OCI-LY7 (cell line): ENCODE results near the gene EFCAB10. TPM values are rescaled to one million over a fixed set of nuclear protein-coding genes. Genes with fewer than 3 reads are reported as not detected.

Experiments used
- Bru-seq: library from RNA; stranded (reverse); fragments of 400-500 nt; gene quantifications from one replicate; lab custom pipeline; 2021; lab: Mats Ljungman, UMichigan
- BruChase-seq, 2 experiments: library from RNA; stranded (reverse); fragments of 400-500 nt; gene quantifications; one replicate each; lab custom pipeline; 2021; lab: Mats Ljungman, UMichigan
- BruUV-seq: library from RNA; stranded (reverse); fragments of 400-500 nt; replicated peaks from 2 replicates; lab custom pipeline; 2021; lab: Mats Ljungman, UMichigan
- CTCF ChIA-PET: fragments of 300-600 bp; sonication (Branson Sonifier 250); formaldehyde crosslinking; loops from one replicate; lab custom pipeline; 2022; ENCODE audit warnings: antibody characterized with exemption; ENCODE audit not compliant: unreplicated experiment; lab: Charles Lee
- POLR2A ChIA-PET: fragments of 300-600 bp; sonication (Branson Sonifier 250); formaldehyde crosslinking; loops from one replicate; lab custom pipeline; 2022; ENCODE audit warnings: antibody characterized with exemption; lab: Charles Lee
- DNase-seq: peaks from one replicate; pipeline ENCODE4 v3.0.0-alpha.2; 2015; ENCODE audit warnings: low spot score
- H2AFZ ChIP-seq: fragments of 200-600 bp; sonication (generic), shearing (Covaris generic); 2 replicates; pipeline ENCODE4 v1.6.1; 2014; ENCODE audit warnings: mild to moderate bottlenecking, antibody characterized with exemption, low read length, moderate library complexity
- H3K27ac ChIP-seq: fragments of 200-600 bp; sonication (generic); 2 replicates; pipeline ENCODE4 v1.5.1; 2014; ENCODE audit warnings: mixed run types, low read depth, mild to moderate bottlenecking, moderate library complexity, low read length, inconsistent platforms; ENCODE audit not compliant: poor library complexity, severe bottlenecking
- H3K36me3 ChIP-seq: fragments of 200-600 bp; sonication (generic); 2 replicates; pipeline ENCODE4 v1.6.1; 2014; ENCODE audit warnings: mild to moderate bottlenecking, antibody characterized with exemption, low read length, moderate library complexity, mixed read lengths; ENCODE audit not compliant: insufficient read depth
- H3K4me1 ChIP-seq: fragments of 200-600 bp; sonication (generic); 2 replicates; pipeline ENCODE4 v1.5.1; 2014; ENCODE audit warnings: mild to moderate bottlenecking, low read length; ENCODE audit not compliant: insufficient read depth, poor library complexity, severe bottlenecking
- H3K4me2 ChIP-seq: fragments of 200-600 bp; sonication (generic); 2 replicates; pipeline ENCODE4 v1.6.1; 2014; ENCODE audit warnings: mild to moderate bottlenecking, low read length
- H3K4me3 ChIP-seq: fragments of 200-600 bp; sonication (generic); 2 replicates; pipeline ENCODE4 v1.5.1; 2014; ENCODE audit warnings: mild to moderate bottlenecking, low read depth, low read length; ENCODE audit not compliant: poor library complexity, severe bottlenecking
- H3K79me2 ChIP-seq: fragments of 200-600 bp; sonication (generic); 2 replicates; pipeline ENCODE4 v1.6.1; 2016; ENCODE audit warnings: low read depth, mild to moderate bottlenecking, low read length, moderate library complexity, mixed read lengths; ENCODE audit not compliant: insufficient read depth
- H3K9me2 ChIP-seq: fragments of 200-600 bp; sonication (generic); 2 replicates; pipeline ENCODE4 v1.6.1; 2016; ENCODE audit warnings: mild to moderate bottlenecking, low read length, mixed read lengths; ENCODE audit not compliant: insufficient read depth
- H3K9me3 ChIP-seq: fragments of 200-600 bp; sonication (generic); 2 replicates; pipeline ENCODE4 v1.6.1; 2014; ENCODE audit warnings: mild to moderate bottlenecking, mixed run types, low read length, mixed read lengths
- H4K20me1 ChIP-seq: fragments of 200-600 bp; sonication (generic); 2 replicates; pipeline ENCODE4 v1.6.1; 2014; ENCODE audit warnings: mild to moderate bottlenecking, antibody characterized with exemption, low read length, moderate library complexity, mixed read lengths; ENCODE audit not compliant: insufficient read depth
- EZH2phosphoT487 ChIP-seq: fragments of 200-600 bp; sonication (generic); IDR thresholded peaks from 2 replicates; pipeline ENCODE4 v1.6.1; 2018; ENCODE audit warnings: low read depth, borderline replicate concordance, mild to moderate bottlenecking, mixed run types, antibody characterized with exemption, low read length, moderate library complexity, mixed read lengths
- intact Hi-C: fragments of 100-400 bp; cut with micrococcal nuclease; formaldehyde crosslinking; loops from one replicate; pipeline ENCODE4 v1.10.0; 2022; ENCODE audit not compliant: unreplicated experiment
- long read RNA-seq: library from polyadenylated mRNA; stranded (forward); transcript quantifications from one replicate; pipeline ENCODE4 v2.0.0, GENCODE V29; 2022
- total RNA-seq, 2 experiments: library from RNA; depleted of rRNA in 1 of 2; stranded (reverse); fragments of >200 nt in 1 of 2; shearing (Covaris generic) in 1 of 2; gene quantifications; 2 replicates each; pipeline ENCODE4 v1.2.3, GENCODE V29; 2014 to 2022
- TF ChIP-seq, protein P1 (sequence below): fragments of 200-600 bp; sonication (generic); conservative IDR thresholded peaks from 2 replicates; pipeline ENCODE4 v1.5.1; 2014; ENCODE audit warnings: mild to moderate bottlenecking, antibody characterized with exemption, low read length, moderate library complexity, mixed read lengths

Gene EFCAB10, protein sequence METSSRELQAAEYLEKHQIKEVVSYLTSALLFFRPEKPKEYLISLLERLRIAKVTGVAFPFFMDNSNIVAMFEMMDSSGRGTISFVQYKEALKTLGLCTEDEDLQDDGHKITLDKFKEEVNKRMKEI
- not detected in 2 replicates for total RNA-seq (2014; rRNA removed; shearing (Covaris generic))
- not detected in 2 replicates for total RNA-seq (2022)
- Bru-seq, nascent RNA = percentile 4 among the genes with signal in this experiment
- BruChase-seq, experiment 1, labeled RNA remaining after a 6-hour chase = percentile 8 among the genes with signal in this experiment
- percentile 5 among the genes with signal in this experiment for BruChase-seq, experiment 2, labeled RNA remaining after a 2-hour chase
- long read RNA-seq, partial matches to known transcripts = 0 of 1 reads
- long read RNA-seq, other reads (novel, unspliced or antisense) = 1 of 1 reads

DNA sequence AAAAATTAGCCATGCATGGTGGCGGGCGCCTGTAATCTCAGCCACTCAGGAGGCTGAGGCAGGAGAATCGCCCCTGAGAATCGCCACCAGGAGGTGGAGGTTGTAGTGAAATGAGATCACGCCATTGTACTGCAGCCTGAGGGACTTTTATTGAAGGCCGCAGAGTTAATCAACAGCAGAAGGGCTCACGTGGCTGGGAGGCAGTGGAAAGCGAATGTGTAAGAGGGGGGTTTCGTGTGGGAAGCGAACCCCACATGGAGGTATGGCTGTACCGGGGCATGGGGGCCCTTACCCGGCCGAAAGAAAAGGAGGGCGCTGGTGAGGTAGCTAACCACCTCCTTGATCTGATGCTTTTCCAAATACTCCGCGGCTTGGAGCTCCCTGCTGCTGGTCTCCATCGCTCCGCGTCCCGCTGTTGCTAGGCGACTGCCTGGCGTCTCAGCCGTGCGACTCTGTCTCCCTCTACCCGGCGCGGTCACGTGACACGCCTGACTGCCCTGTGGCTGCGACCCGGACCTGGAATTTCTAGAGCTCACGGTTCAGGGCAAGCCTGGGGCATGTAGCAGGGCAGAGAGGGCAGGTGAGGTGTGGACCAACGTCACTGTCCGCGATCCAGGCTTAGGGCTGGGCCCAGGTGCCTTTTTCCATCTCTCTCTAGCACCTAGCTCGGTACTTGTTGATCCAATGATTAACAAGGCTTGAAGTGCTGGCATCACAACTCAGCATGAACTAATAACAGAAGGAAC, at the start of gene EFCAB10:
EFCAB10 (minus strand) TSS at position 428 of the 746 bp plus-strand sequence; CDS start at position 398, 30 bp downstream.
- TF ChIP-seq EZH2phosphoT487 = no peak
- TF ChIP-seq, protein P1, sequence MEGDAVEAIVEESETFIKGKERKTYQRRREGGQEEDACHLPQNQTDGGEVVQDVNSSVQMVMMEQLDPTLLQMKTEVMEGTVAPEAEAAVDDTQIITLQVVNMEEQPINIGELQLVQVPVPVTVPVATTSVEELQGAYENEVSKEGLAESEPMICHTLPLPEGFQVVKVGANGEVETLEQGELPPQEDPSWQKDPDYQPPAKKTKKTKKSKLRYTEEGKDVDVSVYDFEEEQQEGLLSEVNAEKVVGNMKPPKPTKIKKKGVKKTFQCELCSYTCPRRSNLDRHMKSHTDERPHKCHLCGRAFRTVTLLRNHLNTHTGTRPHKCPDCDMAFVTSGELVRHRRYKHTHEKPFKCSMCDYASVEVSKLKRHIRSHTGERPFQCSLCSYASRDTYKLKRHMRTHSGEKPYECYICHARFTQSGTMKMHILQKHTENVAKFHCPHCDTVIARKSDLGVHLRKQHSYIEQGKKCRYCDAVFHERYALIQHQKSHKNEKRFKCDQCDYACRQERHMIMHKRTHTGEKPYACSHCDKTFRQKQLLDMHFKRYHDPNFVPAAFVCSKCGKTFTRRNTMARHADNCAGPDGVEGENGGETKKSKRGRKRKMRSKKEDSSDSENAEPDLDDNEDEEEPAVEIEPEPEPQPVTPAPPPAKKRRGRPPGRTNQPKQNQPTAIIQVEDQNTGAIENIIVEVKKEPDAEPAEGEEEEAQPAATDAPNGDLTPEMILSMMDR = no peak
- Histone ChIP-seq H3K9me2 (no peaks in the 10 kb centered on the region), H3K36me3 (no peaks in the 10 kb centered on the region), H2AFZ (no peak within 1 kb of the TSS), H3K4me3 (no peak within 1 kb of the TSS), H3K4me2 (no peak within 1 kb of the TSS; the same call in 1 of the 2 replicates), H4K20me1 (no peaks in the 10 kb centered on the region), H3K9me3 (peaks cover 14% of the 10 kb centered on the region; the same call in 1 of the 2 replicates), H3K27ac (no peak within 1 kb of the TSS), H3K79me2 (no peaks in the 10 kb centered on the region), H3K4me1 (no peaks in the 10 kb centered on the region)
- BruUV-seq = no TSS peak
- intact Hi-C loops = loop anchor here (10.0 kb wide), 2 partner anchors 186 to 426 kb away; no protein-coding TSS in a partner anchor
- DNase-seq = no peak
- ChIA-PET CTCF (interaction anchor here (0.6 kb wide), 2 partner anchors 504 to 802 kb away, joined by 4 to 5 read pairs; no protein-coding TSS in a partner anchor), POLR2A (no interaction called here)

DNA sequence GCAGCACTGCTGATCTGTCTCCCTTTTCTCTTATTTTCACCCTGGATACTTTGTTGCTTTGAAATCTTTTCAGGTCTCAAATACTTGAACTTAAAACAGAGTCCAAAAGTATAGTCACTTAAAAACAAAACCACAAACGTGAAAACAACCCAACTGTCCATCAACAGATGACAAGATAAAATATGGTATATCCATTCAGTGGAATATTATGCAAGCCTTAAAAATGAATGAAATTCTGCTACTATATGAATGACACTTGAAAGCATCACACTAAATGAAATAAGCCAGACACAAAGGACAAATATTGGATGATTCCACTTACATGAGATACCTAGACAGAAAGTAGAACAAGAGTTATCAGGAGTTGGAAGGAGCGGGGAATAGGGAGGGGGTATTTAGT, 44.7 kb upstream of the EFCAB10 start:
- ChIA-PET POLR2A (interaction anchor here (0.6 kb wide), 1 partner anchor 292 kb away, joined by 3 read pairs; no protein-coding TSS in a partner anchor), CTCF (no interaction called here)
- intact Hi-C loops = no loop called here
- Histone ChIP-seq H3K9me3 (no peaks in the 10 kb centered on the region), H3K9me2 (no peaks in the 10 kb centered on the region), H3K36me3 (no peaks in the 10 kb centered on the region), H3K4me1 (no peaks in the 10 kb centered on the region), H3K79me2 (no peaks in the 10 kb centered on the region), H4K20me1 (no peaks in the 10 kb centered on the region), H3K27ac (no peak overlapping the region), H2AFZ (no peak overlapping the region), H3K4me2 (no peak overlapping the region), H3K4me3 (no peak overlapping the region)
- no peak for DNase-seq
- no peak for TF ChIP-seq EZH2phosphoT487
- TF ChIP-seq, protein P1 = no peak
- BruUV-seq = no TSS peak
